G401.6 (cell line): ENCODE measurements around the gene MGLL.
"Not testable (repeated sequence)": the region's sequence is repeated elsewhere in the genome, so short reads cannot be mapped to it uniquely, and the experiment has no call there.

Source experiments
- FAIRE-seq: peaks from 2 replicates; lab custom pipeline; 2012; peaks lifted over from hg19 to GRCh38; lab: Jason Lieb, UNC

MGLL gene

DNA sequence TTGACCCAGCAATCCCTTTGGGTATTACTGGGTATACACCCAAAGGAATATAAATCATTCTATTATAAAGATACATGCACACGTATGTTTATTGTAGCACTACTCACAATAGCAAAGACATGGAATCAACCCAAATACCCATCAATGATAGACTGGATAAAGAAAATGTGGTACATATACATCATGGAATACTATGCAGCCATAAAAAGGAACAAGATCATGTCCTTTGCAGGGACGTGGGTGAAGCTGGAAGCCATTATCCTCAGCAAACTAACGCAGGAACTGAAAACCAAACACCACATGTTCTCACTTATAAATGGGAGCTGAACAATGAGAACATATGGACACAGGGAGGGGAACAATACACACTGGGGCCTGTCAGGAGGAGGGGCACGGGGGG is 117.5 kb downstream of the MGLL start:
- FAIRE-seq: not testable (repeated sequence)

DNA sequence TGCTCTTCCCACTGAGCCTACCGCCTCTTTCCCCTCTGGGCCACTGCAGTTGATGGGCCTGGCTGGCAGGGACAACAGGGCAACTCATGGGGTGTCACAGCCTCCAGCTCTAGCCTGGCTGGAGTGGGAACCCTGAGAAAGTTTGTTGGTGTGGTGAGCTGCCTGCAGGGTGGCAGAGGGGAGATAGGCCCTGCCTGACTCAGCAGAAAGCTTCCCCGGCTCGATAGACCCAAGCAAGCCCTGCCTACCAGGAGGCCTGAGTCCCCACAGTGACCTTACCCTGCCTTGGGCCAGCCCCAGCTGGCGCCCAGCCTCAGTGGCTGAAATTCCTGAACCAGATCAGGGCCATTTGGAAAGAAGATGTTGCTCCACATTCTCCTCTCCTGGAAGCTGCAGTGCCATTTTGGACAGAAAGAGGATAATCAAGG is 120.2 kb downstream of the MGLL start:
- FAIRE-seq: no peak

DNA sequence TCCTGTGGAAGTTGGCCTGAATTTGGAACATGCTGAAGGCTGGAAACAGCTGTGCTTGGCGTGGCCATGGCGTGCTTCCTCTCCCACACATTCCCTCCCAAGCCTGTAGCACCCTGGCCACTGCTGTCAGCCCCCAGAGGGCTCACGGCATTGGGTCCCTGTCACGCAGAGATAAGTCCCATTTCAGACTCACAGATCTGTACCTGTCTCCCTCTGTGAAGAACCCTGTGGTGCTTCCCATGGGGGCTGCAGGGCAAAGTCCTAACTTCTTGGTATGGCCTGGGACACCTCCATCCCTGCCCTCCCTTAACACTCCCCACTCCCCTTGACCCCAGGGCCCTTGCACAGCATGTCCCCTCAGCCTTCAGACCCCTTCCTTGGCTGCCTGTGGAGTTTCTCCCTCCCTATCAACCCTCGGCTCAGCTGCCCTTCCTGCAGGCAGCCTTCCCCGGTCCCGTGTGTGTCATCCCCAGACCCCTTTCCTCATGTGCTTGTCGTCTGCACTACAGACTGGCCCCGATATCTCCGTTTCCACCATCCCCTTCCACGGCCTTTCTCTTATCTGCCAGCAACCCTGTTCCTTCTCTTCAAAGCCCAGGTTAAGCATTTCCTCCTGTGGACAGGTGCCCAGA is 120.9 kb downstream of the MGLL start:
- no peak for FAIRE-seq

DNA sequence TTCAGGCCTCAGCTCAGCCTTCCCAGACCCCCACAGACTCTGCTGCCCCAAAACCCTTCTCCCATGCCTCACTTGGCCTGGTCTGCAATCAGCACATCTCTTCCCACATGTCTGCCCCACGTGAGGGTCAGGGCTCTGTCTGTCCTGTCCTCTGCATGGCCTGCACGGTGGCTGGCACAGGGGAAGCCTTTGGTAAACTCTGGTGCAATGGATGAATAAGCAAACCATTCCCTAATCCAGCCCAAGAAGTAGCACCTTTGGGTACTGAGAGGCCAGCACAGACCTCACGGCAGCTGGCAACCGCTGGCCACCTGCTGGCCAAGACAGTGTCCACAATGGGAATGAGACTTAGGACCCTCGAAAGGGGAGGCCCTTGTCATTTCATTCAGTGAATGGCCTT is 121.9 kb downstream of the MGLL start:
- FAIRE-seq: no peak

DNA sequence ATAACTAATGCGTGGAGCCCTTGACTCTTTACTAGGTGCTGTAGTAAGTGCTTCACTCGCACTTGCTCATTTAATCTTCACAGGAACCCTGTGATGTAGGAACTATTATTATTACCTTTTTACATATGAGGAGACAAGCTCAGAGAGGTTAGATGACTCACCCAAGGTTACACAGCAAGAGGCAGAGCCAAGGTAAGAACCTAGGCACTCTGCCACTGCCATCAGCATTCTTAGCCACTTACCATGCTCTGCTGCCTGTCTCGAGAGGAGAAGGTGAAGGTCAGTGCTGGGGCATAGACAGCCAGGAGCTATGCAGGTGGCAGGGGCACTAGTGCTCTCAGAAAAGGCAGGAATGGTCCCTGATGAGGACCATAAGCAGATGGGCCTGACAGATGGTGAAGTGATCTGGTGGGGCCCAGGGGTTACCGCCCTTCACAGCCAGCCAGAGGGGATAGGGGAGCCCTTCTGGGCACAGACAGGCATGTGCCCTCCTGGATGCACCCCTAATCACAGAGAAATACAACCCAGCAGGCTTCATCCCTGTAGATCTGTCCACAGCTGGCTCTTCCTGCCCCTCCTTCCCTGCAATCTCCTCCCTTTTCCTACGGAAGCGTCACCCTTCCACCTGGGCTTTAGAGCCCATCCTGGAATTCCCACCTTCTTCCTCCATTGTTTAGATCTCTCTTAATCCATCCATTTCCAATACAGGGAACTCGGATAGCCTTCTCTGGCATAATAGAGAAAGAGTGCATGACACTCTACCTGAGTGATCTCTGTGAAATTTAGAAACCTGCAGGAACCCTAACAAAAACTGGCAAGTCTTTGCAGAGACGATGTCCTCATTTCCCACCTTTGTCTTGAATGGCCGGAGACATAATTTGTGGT is 122.7 kb downstream of the MGLL start:
- FAIRE-seq: no peak

DNA sequence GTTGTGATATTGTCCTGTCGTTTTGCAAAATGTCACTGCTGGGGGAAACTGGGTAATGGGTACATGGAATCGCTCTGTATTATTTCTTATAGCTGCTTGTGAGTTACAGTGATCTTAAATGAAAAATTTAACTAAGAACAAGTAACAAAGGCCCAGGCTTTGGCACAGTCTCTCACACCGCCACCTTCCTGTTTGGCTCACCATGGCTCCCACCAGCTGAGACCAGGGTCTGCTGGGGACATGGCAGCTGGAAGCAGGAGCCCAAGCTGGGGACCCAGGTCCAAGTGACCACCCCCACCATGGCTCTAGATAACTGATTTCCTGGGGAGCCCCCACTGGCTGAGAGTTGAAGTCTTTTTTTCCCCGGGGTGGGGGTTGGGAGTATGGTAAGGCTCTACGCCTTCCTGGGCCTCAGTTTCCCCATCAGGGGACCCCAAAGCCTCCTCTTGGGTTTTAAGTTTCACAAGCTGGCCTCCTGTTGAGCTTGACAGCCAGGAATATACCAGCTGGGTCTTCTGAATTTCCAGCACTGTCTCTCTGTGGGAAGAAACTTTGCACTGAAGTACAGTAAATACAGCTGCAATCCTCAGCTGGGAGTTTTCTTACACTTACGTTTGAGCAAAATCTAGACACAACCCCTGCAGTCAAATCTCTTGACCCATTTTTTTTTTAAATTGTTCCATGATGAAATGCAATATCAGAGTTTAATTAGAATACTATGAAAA is 123.5 kb downstream of the MGLL start:
- no peak for FAIRE-seq

DNA sequence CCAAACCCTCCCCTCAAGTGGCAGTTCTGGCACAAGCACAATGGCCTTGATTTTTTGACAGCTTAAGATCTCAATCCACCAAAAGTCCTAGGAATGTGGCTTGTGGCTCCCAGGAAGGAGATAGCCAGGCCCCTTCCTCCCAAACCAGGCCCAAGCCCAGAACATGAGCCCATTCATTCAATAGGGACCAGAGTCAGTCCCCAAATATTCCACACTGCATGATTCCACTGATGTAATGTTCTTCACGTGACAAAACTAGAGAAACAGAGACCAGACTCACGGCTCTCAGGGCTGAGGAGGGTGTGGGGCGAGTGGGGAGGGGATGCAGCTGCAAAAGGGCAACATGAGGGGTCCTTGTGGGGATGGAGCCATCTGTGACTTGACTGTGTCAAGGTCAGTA is 124.0 kb downstream of the MGLL start:
- FAIRE-seq: no peak

DNA sequence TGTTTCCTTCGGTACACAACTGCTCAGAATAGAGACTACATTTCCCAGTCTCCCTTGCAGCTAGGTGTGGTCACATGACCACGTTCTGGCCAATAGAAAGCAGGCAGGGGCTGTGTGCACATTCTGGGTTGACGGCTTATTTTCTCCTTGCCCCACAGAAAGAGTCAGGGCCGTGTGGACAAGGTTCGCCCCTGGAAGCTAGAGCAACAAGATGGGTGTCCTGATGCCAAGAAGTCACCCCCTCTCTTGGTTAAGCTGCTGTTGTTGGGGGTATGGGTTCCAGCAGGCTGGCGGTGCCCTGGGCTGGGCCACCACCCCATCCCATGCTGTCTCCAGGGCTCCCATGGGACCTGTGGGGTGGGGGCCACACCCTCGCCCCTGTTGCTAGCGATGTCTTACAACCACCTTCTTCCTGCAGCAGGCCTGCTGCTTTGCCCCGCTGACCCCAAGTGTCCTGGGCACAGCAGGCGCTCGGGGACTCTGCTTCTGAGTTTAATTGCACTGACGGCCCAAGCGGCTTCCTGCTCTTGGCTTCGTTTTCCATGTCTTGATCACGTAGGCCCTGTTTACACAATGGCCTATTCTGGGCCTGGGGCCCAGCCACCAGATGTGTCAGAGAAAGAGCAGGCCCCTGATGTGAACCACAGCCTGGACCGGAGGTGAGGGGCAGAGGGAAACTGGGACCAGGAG is 124.6 kb downstream of the MGLL start:
- FAIRE-seq: no peak

DNA sequence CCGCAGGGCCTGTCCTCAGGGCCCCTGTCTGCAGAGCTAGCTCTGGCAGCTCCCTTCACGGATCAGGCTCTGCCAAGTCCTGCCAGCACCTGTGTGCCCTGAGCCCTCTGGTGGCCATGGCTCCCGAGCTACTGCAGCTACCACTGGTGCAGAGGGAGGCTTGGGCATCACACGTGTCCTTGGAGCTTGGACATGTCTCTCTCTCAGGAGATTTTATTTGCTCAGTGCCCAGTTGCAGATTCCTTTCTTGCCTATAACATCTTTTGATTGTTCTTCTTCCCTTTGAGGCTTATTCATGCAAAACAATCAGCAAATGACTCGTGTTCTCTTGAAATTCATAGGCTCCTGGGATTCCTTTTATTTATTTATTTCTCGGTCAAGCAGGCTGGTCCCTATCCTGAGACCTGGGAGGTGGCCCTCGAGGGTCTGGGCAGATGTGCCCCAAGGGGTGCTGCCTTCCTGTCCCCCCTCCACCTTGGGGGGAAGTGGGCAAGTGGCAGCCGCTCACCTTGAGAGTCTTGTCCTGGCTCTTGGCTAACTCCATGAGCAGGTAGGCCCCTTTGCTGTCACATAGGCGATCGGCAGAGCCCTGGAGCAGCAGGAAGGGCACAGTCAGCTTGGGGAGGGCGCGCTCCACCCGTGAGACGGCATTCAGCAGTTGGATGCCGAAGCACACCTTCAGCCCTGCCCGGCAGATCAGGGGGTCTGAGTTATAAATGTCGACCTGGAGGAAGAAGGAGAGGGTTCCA is 127.7 kb downstream of the MGLL start:
- FAIRE-seq: no peak

DNA sequence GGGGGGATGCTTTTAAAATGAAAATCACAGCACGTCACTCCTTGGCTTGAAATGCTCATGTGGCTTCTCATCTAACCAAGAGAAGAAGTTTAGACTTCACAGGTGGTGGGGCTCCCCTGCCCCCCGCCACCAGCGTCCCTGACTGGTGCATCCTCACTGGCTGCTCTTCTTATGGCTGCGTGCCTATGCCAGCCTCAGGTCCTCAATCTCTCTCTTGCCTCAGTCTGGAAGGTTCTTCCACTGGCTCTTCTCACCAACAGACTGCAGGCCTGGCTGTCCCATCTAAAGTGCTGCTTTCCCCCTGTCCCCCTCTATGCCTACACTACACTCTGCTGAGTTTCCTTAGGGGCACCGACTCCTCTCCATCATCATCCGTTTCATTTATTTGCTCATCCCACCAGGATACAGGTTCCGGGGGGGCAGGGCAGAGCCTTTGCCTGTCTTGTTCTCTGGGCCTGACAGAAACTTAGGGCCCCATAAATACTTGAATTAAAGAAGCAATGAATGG is 128.9 kb downstream of the MGLL start:
- FAIRE-seq: no peak

DNA sequence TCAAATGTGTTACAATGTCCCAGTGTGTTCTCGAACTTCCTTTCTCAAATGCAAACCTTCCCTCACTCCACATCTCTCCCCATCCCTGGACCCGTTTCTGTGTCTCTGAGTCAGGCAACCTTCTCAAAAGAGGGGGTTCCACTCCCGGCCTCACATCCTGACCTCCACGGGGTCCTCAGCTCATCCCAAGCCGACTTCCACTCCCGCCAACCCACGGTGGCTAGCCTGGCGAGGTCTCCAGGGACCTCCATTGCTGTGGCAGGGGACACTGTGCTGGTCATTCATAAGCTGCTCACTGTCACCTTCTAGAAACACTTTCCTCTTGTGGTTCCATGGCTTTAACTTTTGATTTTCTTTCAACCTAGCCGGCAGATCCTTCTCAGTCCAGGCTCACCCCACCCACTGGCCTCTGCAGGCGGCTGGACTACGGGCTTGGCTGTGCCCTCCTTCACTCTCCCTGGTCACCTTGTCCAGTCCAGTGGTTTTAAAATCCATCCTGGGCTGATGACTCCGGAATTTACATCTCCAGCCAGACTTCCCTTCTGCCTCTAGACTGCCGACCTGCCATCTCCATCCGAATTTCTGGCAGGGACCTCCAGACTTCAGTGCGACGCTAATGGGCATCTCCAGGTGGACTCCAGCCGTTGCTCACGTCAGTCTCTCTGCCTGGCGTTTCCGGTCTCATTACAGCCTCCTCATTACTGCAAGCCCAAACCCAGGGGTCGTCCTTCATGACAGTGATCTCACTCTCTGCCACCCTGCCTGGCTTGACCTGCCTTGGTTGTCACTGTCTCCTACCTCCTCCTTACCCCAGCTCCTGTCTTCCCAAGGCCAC is 129.6 kb downstream of the MGLL start:
- no peak for FAIRE-seq

DNA sequence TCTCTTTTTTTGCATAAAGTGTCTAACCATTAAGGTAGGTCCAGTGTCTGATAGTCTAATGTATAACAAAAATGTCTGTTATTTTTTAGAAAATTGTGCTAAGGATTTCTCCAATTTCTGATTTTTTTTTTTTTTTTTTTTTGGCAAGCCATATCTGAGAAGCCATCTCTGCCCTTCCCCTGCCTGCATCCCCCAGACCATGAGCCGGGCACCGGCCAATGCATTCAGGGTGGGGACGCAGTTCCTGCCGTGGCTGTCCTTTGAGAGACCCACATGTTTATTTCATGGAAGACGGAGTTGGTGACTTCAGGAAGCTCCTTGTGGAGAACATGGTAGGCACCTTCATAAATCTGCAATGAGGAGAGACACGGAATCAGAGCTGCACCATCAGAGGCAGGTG is 130.3 kb downstream of the MGLL start:
- FAIRE-seq: no peak

DNA sequence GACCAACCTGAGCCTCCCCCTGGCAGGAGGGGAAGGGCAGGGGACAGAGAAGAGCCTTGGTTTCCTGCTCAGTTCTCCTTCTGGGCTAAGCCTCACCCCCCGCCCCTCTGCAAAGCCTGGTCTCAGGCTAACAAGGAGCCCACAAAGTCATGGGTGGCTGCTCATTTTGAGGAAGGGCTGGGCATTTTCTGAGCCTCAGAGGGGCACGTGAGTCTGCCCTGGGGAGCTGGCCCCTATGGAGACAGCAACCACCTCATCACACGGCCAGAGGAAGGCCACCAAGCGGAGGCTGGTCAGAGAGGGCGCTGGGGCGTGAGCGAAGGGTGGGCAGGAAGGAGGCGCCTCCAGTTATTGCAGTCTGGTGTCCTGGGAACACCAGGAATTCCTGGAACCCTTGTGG is 130.8 kb downstream of the MGLL start:
- FAIRE-seq: no peak

DNA sequence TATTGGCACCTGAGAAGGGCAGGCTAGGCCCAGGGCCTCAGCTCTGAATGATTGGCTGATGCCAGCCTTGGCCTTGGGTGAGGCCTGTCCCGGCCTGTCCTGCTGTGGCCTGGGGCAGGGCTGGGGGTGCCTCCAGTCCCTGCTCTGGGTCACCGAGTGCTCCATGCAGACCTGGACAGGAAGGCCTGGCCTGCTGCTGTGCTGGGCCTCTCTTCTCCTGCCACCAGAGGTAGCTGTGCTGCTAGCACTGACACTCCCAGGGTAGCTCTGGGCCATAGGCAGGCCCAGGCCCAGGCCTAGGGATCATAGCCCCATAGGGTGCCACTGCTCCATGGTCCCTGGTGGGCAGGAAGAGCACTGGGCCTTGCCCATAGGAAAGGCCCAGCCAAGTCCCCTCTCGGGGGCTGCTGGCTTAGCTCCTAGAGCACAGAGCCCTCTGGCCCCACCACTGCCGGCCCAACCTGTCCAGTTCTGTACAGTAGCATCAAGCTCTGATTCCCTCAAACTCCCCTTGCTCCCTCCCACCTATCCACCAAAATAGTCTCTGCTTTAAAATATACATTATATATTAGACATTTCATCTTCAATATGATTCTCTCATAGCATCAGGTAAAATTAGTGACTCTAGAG is 131.4 kb downstream of the MGLL start:
- FAIRE-seq: no peak

DNA sequence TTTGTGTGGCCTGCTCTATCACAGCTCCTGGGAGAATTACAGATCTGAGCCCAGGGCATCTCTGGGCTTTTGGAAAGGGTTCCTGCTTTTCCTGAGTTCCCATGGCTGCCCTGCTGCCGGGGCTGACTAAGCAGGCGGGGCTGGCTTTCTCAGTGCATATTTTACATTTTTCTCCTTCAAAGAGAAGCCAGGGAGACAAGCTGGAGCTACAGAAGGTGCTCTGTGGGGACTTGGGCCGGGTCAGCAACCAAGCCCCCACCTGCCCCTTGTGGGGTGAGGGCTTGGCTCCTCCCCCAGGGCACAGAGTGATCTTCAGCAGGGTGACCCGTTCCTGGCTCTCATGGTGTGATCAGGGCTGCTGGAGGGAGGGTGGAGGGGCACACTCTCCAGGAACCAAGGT is 132.2 kb downstream of the MGLL start:
- FAIRE-seq: no peak

DNA sequence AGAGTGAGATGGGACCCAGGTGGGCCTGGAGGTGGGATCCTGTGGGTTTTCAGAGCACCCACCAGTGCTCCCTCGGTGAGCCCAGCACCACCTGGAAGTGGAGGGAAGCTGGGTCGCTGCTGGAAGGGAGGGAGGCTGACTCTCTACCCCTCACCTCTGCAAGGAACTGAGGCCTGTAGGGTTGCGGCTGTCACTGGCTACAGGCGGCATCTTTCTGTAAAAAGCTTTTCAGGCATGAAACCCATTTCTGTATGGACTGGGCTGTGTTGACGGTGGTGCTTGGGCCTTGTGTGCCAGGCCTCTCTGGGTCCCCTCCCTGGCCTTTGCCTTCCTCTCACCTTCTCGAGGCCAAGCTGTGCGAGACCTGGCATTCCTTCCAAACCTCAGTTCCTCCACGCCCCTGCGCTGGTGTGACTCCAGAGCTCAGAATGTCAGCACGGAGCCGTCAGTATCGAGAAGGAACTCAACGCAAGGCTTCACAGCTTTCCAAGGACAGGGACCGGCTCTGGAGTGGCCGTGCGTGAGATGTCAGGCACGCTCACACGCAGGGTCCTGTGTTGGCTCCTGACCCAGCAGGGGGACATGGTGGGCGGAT is 133.0 kb downstream of the MGLL start:
- FAIRE-seq: no peak

DNA sequence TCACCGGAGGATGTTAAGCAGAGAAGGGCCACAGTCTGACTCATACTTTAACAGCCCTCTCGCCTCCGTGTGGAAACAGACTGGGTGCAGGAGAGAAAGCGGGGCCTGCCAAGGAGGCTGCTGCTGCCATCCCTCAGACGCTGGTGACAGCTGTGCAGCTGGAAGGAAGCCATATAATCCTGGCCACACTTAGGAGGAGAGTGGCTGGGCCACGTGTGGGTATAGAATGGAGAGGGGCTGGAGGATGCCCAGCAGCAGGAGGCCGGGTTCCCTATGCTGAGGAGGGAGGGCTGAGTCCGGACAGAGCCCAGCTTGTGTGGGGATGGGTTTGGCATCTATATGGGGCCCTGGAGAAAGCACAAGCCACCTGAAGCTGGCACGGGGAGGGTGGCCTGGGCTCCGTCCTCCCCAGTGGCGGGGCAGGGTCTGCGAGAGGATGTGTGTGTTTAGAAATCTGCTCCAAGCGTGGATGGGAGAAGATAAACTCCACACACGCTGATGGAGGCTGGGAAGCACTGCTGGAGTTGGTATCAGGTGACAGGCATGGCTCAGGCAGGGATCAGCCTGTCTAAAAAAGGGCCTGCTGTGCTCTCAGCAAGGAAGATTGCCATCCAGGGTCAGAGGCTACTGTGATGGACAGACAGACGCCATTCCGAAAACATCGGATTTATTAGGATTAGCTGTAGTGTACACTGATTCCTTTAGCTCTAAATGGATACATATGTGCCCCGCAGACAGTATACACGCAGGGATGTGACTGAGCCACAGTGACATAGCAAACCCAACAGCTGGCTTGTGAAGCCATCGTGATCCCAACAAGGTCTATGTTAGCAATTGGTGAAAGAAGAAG is 133.7 kb downstream of the MGLL start:
- no peak for FAIRE-seq

DNA sequence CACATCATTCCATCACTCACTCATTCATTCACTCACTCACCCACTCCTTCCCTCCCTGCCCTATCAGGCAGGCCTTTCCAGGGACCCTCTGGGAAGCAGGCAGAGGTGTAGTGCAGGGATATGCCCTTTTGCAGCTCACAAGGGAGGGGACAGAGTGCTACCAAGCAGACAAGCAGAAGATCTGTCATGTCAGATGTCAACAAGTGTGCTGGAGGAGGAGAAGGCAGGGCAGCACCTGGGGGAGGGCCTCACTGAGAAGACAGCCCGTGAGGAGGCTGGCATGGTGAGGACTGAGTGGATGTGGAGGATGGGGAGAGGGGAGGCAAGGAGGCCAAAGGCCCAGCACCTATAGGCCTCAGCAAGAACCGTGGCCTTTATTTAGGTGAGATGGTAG is 134.3 kb downstream of the MGLL start:
- FAIRE-seq: no peak

DNA sequence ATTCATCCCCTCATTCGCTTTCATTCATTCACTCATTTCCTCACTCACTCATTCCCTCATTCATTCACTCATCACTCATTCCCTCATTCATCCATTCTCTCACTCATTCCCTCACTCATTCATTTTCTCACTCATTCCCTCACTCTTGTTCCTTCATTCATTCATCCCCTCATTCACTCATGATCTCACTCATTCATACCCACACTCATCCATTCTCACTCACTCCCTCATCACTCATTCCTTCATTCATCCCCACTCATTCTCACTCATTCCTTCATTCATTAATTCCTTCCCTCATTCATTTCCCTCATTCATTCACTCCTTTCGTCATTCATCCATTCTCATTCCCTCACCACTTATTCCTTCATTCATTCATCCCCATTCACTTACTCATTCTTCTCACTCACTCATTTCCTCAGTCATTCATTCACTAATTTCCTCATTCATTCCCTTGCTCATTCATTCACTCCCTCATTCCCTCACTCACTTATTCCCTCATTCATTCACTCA is 135.0 kb downstream of the MGLL start:
- FAIRE-seq: no peak
